SKM-1 treated with dmso at 0.1 percent for 144 hours (cell line): ENCODE measurements around the gene HRNR.

Experiments
- DNase-seq: peaks from one replicate; lab custom pipeline; 2025; ENCODE audit not compliant: unreplicated experiment; lab: John Stamatoyannopoulos, UW

HRNR gene

GRCh38 chr1:152189657-152190442 is 34.1 kb downstream of the HRNR start:
- DNase-seq = peak; percentile 79

GRCh38 chr1:152188673-152189591 is 35.1 kb downstream of the HRNR start:
- DNase-seq = peak; percentile 87

DNA sequence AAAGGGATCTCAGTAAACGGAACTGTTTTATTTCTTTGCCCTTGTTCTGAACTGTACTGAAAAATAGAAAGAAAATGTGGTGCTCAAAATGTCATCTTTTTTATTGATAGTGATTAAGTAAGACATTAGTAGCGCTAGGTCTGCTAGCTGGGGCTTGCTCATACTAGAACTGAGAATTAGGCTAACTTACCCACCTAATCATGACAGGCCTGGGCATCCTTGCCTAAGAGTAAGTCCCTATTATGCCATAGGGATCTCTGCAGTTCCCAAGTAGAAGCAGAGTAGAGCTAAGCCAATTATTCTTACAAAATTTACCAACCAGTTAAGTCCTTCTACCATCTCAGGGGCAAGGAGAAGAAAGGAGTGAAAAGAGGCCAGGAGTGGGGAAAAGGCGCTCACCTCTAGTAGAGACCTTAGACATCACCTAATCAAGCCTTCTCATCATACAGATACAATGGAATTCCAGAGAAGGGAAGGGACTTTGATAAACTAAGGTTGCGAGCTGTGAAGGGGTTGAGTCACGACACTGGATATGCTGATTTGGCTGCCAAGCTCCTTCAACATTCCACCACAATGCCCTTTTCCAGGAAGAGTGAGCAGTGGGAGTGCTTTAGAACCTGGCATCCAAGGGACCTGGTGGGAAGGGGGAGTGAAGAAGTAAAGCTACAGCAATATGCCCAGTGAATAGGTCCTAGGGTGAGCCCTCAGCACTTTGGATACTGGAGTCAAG is 37.3 kb downstream of the HRNR start:
- DNase-seq = no peak

GRCh38 chr1:152185544-152186391 is 38.2 kb downstream of the HRNR start:
- DNase-seq = peak; percentile 90

DNA sequence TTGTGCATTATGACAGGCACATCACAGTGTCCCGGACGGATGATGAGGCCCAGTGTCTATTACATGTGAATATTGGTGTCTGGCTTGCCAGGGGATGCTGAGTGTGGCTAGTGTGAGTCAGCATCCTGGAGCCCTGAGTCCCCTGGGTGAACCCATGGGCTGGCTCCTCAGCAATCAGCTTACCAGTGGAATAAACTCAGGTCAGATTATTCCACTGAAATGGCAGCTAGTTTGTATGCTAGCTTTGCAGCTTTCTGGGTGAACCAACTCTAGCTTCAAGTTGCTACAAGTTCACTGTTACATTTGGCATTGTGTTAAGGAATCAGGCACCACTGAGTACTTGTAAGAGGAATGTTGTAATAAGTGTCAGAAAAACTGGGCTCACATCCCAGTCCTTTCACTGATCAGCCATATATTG is 41.0 kb downstream of the HRNR start:
- no peak for DNase-seq

GRCh38 chr1:152182431-152182830 is 41.6 kb downstream of the HRNR start:
- peak; percentile 44 for DNase-seq

- no peak for DNase-seq
Measured at GRCh38 chr1:152179566-152179965, 44.4 kb downstream of the HRNR start.

DNA sequence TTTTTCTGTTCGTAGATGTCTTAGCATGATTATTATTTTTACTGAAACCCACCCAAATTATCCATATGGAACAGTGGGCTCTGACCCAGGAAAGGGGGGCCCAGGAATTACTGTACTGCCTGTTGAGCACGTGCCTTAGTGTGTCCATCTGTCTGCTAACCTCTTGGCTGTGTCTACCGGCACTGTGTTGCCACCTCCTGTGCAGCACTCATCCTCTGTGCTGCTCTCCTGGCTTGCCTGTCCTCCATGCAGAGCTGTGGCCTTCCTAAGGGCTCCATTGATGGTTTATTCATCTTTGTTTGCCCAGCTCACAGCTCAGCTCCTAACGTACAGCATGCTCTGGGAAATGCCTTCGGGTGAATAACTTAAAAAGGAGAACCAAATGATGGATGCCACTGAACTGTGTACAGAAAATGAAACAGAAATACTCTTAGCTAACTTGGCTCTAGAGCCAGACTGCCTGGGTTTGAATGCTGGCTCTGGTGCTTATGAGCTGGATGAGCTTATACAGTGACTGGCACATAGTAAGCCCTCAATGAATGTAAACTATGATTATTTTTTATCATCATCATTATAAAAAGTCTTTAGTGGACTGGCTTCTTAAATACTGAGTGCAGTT is 53.6 kb downstream of the HRNR start:
- no peak for DNase-seq

GRCh38 chr1:152169366-152170025 is 54.5 kb downstream of the HRNR start:
- DNase-seq = no peak

DNA sequence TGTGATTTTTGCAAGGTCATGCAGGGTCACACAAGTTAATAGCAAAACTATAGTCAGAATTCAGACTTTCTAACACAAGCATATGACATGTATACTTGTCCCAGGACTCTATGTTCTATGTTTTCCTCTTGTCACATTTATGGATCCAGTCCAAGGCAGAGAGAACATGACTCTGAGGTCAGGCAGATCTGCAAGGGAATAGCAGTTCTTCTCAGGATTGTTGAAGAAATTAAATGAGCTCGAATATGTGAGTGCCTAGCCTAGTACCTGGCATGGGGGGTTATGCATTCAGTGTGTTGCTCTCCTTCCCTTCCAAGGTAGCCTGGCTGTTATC is 55.5 kb downstream of the HRNR start:
- no peak for DNase-seq

DNA sequence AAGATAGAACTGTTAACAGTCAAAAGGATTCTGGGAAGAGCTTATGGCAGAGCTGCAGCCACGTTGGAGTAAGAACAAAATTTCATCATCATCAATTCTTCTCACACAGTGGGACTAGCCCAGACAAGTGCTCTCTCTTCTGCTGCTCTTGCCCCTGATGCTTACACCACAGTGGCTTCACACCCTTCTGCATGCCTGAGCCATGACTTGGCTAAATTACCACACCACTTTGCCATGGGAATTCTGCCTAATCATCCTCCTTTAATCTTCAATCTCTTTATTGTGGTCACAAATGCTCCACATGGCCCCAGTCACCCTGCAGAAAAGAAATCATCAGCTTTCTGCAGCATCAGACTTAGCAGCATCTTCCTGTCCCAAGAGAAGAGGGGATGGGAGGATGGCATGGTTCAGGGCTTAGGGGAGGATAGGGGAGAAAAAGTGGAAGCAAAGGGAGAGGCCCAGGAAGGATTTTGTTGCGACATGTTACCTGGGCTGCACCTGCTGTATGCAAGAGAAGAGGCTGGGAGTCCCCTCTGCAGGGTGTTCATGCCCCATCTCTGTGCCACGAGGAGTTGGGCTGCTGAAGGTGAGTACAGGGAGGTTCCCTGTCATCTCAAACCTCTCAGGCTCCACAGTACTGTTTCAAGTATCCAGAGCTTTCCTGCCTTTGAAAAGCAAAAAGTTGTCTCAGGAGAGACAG is 56.0 kb downstream of the HRNR start:
- DNase-seq = no peak

DNA sequence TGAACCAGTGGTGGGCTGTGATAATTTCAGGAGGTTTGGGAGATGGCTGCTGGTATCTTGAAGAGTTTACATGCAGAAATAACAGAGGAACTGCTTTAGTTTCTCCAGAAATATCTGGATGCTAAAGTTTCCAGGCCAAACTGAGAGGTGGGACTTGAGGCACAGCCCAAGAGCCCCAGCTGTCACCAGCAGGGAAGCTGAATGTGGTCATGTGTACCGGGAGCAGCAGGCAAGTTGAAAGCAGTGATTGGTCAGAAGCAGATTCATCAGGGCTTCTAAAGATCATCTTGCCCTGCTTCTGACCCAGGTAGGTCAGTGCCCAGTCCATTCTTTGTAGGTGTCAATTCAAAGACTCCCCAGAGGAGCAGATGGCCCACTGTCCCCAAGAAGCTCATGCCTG is 57.0 kb downstream of the HRNR start:
- no peak for DNase-seq

DNA sequence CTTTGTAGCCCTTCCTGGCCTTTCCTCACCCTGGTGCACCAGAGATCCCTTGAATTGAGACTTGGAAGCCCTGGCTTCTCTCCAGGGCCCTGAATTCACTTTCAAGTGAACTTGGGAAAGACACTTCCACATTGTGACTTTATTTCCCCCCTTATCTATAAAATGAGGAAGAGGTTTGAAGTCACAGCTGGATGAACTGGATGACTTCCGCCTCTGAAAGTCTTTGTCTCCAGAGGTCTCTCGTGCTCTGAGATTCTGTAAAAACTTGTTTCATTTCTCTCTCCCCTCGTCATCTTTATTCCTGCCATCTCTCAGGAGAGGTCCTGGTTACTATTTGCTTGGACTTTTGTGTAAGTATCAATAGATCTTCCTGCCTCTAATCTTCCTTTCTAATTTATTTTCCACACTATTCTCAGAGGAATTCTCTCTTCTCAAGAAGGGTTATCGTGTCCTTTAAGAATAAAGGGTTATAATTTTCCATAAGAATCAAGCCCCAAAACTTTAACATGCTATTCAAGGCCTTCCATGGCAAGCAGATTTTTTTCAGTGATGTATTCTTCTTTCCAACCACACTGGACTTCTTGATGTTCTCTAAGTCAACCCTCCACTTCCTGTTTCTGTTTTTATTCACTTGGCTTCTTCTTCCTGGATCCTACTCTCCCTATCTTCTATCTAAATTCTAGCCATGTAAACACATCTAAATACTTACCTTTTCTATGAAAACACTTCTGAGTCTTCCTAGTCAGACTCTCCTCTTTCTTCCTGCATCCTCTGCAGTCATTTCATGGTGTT is 58.5 kb downstream of the HRNR start:
- peak; percentile 44 for DNase-seq

DNA sequence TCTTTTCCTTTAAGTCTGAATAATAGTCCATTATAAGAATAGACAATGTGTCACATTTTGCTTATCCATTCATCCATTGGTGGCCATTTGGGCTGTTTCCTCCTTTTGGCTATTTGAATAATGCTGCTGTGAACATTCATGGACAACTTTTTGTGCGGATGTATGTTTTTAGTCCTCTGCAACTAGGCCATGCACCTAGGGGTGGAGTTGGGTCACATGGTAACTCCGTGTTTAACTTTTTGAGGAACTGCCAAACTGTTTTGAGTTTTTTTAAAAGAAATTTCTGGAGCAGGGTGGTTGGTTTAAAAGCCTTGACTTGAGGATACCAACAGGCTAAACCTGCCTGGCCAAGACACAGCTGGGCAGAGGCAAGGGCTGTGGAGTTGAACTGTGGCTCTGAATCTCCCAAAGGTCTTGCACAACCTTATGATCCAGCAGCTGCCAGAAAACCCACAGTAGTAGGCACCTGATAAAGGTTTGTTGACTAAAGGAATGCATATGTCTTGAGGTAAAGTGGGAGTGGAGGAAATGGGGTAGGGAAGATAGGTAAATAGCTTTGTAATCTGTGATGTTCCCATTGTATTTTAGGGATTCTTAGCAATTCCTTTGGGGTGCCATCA is 59.4 kb downstream of the HRNR start:
- no peak for DNase-seq

DNA sequence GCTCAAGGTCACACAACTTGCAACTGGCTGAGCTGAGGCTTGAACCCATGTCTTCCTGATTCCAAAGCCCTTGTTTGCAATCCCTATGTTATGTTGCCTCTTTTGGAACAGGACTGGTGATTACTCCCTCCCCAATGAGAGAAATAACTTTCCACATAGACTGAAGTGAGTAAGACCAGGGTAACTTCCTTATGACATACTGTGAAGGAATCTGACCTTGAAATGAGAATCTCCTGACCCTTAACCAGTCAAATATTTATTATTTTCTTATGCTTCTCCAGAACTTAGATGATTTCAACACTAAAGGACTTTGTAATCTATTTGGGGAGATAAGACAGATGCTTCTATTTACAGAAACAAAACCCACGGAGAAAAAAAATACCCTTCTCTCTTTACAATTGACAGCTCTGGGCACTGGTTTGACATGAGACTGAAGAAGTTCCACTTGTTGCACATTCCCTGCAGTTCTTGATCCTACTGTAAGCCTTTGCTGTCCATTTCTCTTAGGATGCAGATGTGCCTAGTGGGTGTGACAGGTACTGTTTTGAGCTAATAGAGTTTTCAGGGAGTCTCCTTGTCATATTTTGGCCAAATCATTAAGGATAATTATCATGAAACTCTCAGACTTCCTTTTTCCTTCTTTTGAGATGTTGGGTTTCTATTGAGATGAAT is 61.1 kb downstream of the HRNR start:
- DNase-seq = no peak
